Cardiac fibroblast (primary cell): ENCODE results near the gene MAN1A1.
"Not testable (repeated sequence)": the region's sequence is repeated elsewhere in the genome, so short reads cannot be mapped to it uniquely, and the experiment has no call there.

Source experiments
- DNase-seq, 2 donors: peaks; one replicate each; pipeline versions ENCODE4 v3.0.0 to v3.0.0-alpha.2; 2010; ENCODE audit warnings: low read depth in 2 of 2
- H3K4me3 ChIP-seq, 2 donors: replicated peaks in 1 of 2; 1 replicate in 1 of 2; 2 replicates in 1 of 2; pipeline ENCODE4 v1.5.1; 2011; ENCODE audit warnings: low read depth in 2 of 2, low read length in 2 of 2, mild to moderate bottlenecking in 2 of 2, moderate library complexity in 1 of 2
- TF ChIP-seq, protein P1 (sequence below): IDR thresholded peaks from one replicate; pipeline ENCODE4 v1.5.1; 2011; ENCODE audit warnings: low read depth, mild to moderate bottlenecking, low read length, inconsistent platforms

The MAN1A1 gene

DNA sequence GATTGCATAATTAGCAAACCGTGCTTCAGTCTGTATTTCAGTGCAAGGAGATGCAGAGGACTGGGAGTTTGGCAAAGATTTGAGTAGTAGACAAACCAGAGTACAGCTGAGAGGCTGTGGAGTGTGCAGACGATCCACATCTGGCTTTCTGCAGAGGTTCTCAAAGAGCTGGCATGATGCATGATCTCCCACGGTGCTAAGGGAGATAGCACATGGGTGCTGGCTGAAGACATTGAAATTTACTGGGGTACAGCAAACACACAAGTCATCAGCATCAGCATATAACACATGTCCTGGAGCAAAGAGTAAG is 192.1 kb downstream of the MAN1A1 start:
- DNase-seq = no peak
- H3K4me3 ChIP-seq = no peak overlapping the region
- TF ChIP-seq, protein P1, sequence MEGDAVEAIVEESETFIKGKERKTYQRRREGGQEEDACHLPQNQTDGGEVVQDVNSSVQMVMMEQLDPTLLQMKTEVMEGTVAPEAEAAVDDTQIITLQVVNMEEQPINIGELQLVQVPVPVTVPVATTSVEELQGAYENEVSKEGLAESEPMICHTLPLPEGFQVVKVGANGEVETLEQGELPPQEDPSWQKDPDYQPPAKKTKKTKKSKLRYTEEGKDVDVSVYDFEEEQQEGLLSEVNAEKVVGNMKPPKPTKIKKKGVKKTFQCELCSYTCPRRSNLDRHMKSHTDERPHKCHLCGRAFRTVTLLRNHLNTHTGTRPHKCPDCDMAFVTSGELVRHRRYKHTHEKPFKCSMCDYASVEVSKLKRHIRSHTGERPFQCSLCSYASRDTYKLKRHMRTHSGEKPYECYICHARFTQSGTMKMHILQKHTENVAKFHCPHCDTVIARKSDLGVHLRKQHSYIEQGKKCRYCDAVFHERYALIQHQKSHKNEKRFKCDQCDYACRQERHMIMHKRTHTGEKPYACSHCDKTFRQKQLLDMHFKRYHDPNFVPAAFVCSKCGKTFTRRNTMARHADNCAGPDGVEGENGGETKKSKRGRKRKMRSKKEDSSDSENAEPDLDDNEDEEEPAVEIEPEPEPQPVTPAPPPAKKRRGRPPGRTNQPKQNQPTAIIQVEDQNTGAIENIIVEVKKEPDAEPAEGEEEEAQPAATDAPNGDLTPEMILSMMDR = no peak

DNA sequence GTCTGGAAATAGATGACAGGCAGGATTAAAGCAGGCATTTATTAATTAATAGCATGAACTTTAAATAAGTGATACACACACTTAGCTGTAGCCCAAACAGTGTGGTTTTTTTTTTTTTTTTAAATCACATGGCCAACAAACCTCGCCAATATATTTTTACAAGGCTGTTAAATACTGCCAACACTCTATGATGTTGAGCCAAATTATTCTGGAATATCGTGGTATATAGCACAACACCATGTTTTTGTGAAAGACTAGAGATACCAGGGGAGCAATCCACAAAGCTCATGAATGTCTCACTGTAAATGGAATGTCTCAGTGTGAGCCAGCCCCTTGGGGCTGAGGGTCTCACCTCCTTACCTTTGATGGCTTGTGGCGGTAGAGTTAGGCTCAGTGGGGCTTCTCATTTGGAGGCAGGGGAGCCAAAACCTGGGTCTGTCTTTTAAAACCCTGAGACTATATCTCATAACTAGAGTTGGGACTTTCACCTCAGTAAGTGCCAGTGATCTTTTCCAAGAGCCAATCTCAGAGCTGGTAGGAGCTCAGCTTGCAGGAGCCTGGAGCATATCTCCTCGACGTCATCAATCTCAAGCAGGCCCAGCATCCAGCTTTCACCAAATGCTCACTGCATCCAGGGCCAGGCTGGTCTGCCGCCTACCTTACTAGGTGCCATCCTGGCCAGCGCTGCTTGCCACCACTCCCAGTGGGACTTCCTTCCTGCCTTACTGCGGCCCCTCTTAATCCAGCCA is 192.6 kb downstream of the MAN1A1 start:
- no peak for DNase-seq

DNA sequence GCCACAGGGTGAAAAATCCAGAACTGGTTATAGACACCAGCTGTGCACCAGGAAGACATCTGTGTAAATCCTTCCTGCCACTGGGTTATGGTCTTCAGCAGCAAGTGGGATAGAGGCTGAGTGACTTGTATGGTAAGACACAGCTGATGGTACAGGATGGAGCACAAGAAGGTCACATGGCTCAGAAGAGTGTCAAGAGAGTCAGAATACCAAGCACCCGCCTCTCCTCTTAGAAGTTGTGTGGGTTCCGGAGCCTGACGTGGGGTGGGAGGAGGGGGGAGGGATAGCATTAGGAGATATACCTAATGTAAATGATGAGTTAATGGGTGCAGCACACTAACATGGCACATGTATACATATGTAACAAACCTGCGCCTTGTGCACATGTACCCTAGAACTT is 193.5 kb downstream of the MAN1A1 start:
- H3K4me3 ChIP-seq, DNase-seq: not testable (repeated sequence)

More for the DNA sequence above, 192.6 kb downstream of the MAN1A1 start:
- TF ChIP-seq, protein P1 = no peak
- H3K4me3 ChIP-seq = no peak overlapping the region

DNA sequence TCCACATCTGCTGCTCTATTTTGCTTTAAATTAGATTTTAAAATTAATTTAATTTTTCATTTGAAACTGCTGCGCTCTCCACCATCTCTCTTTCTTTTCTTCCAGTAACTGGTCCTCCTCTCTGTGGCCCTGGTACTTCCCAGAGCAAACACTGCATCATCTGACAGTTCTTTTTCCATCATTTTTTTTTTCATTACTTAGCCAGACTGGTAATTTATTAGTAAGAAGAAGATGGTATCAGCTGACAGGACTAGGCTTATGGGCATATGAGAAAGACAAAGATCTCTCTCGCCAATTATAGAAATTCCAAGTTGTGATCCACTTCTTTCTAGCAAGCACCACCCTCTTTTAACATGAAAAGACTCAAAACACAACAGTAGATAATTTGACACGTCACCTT is 197.4 kb downstream of the MAN1A1 start:
- DNase-seq = no peak
- no peak overlapping the region for H3K4me3 ChIP-seq
- TF ChIP-seq, protein P1 = no peak

DNA sequence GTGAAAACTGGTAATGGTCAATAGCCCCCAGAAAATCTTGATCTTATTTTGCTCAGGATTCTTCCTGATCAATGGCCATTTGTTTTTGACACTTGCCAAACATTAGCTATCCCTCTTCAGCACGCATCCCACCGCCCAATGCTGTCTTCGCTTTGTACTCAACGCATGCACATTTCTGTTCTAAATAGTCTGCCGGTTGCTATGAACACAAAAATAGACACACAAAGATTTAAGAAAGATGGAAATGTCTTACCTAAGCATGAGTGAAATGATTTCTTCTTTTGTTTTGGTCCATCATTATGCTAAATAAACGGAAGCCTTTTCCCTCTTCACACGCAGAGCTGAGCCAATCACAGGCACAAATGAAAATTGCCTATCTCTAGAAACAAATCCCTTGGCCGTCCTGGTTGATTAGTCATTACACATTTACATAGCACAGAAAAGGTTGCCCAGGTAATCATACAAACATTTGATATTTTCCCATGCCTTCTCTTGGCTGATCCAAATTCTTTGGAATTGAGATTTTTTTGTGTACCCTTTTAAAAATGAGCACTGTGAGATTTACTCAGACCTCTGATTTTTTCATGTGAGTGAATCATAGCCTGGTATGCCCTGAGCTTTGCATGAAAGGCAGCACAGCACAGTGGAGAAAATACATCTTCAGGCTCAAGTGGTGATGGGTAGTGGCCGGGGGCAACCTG is 200.6 kb downstream of the MAN1A1 start:
- peak; percentile 44 to 57 for DNase-seq

DNA sequence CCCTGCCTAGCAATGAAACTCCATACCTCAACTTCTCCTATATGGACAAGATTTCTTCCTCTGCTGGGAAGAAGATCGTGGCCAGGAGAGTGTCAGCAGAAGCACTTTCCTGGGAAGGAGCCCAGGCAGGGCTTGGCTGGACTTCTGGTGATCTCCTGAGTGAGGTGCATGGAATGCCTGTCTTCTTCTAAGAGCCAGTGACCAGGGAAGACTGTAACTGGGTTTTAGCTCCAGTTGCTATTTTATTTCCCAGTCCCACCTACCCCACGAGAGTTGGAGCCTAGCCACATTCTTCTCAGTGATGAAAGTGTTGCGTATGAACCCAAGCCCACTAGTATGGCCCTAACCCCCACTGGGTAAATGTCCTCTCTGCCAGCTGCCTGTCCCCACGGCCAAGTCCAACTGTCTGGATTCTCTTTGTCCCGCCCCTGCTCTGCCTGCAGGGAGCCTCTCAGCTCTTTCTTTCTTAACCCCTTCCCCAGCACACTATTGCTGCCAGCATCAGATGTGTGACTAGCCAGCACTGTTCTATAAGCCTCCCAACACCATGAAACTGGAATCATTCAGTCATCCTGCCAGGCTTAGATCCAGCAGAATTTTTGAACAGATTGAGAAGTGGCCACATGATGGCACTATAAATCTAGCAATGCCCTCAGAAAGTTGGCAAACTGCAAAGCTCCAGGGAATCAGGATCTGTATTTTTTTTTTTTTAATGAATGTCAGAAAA is 201.3 kb downstream of the MAN1A1 start:
- no peak overlapping the region for H3K4me3 ChIP-seq
- peak; percentile 90 to 93 for DNase-seq
- TF ChIP-seq, protein P1 = peak; percentile 52

More for the DNA sequence above, 200.6 kb downstream of the MAN1A1 start:
- TF ChIP-seq, protein P1 = no peak
- no peak overlapping the region for H3K4me3 ChIP-seq
